ENCODE data around the gene ACYP1.

GRCh38 chr14:75005357-75005756 is 58.5 kb downstream of the ACYP1 start:
- TF ChIP-seq GABPA (IDR thresholded peaks at IDR 0.05; ENCODE audit: low read depth), result no peak
- TF ChIP-seq CTCF (IDR thresholded peaks at IDR 0.05; ENCODE audit: insufficient read depth, low read length), result no peak
- TF ChIP-seq POLR2AphosphoS5 (IDR thresholded peaks at IDR 0.05; ENCODE audit: low read depth), result no peak
- TF ChIP-seq REST (IDR thresholded peaks at IDR 0.05; ENCODE audit: insufficient replicate concordance, low read depth), result no peak
